Activated CD4-positive, alpha-beta T cell treated with anti-CD3 and anti-CD28 coated beads, Interleukin-2, amount 10 ng/mL, durations not matched to agents 24 days and 14 days (primary cell): ENCODE results near the gene PNPLA4. TPM values are rescaled to one million over a fixed set of nuclear protein-coding genes. Genes with fewer than 3 reads are reported as not detected.

Experiments used
- DNase-seq: peaks from one replicate; pipeline ENCODE4 v3.0.0; 2022
- H3K27ac Mint-ChIP-seq: one replicate; pipeline ENCODE4 v1.8.0; 2022; ENCODE audit warnings: mild to moderate bottlenecking, mixed read lengths
- H3K27me3 Mint-ChIP-seq: one replicate; pipeline ENCODE4 v1.8.0; 2022; ENCODE audit warnings: mixed read lengths
- H3K36me3 Mint-ChIP-seq: one replicate; pipeline ENCODE4 v1.8.0; 2022; ENCODE audit warnings: low read depth, mild to moderate bottlenecking, mixed read lengths
- H3K4me1 Mint-ChIP-seq: one replicate; pipeline ENCODE4 v1.8.0; 2021; ENCODE audit warnings: mixed read lengths
- H3K4me3 Mint-ChIP-seq: one replicate; pipeline ENCODE4 v1.8.0; 2022; ENCODE audit warnings: mild to moderate bottlenecking, moderate library complexity, mixed read lengths
- H3K9me3 Mint-ChIP-seq: one replicate; pipeline ENCODE4 v1.8.0; 2021; ENCODE audit warnings: mixed read lengths
- intact Hi-C: fragments of 100-400 bp; cut with micrococcal nuclease; formaldehyde crosslinking; loops from one replicate; pipeline ENCODE4 v1.15.1; 2023
- total RNA-seq: library from RNA; stranded (reverse); gene quantifications from 2 replicates; pipeline ENCODE4 v1.2.3, GENCODE V29; 2022

Gene PNPLA4, protein sequence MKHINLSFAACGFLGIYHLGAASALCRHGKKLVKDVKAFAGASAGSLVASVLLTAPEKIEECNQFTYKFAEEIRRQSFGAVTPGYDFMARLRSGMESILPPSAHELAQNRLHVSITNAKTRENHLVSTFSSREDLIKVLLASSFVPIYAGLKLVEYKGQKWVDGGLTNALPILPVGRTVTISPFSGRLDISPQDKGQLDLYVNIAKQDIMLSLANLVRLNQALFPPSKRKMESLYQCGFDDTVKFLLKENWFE
- total RNA-seq: 6.5 and 7.6 TPM in 2 replicates

DNA sequence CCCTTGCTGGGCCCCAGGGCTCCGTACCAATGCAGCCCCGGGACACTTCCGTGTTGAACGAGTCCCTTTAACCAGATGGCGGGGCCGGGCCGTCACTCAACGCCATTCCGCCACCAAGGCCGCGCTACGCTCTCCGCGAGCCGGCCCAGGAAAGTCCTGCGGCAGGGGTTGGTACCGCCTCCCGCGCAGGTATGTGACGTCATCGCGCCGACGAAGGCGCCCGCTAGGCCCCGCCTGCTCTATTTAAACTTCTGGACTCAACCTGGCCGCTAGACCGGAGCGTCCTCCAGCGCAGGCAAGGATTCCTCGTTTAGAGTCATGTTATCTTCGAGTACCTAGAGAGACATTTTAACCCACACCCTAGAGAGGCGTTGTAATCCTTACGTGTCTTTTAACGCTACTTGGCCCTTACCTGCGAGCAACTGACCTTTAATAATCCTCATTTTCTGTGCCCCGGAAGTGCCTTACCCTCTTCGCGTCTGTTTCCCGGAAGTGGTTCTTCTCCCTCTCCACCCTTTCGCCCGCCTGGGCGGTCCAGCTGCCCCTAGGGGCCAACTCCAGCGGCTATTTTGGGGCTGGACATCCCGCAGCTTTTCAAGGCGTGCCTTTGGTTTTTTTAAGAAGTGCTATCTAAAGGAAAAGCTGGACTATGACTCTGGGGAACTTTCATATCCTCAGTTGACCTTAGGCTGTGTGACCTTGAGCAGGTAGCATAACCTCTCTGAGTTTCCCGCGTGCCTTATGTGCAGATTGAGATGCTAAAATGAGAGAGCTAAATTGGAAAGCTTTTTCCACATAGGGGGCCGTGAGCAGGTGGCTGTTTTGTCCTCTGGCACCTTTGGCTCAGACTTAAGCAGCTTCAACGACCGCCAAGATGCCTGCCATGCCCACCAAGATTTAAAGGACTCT lies at the start of gene PNPLA4:
PNPLA4 (minus strand) TSS at position 155 of the 909 bp plus-strand sequence. CDS start 1,294 bp downstream, outside the sequence.
- Mint-ChIP-seq H3K4me1 (peaks cover 5% of the 10 kb centered on the region), H3K9me3 (no peaks in the 10 kb centered on the region), H3K27ac (peak within 1 kb of the TSS; percentile 91), H3K4me3 (peak within 1 kb of the TSS; percentile 89), H3K27me3 (no peaks in the 10 kb centered on the region), H3K36me3 (peaks cover 4% of the 10 kb centered on the region)
- DNase-seq: peak; percentile 93
- intact Hi-C loops: loop anchor here (5.0 to 10.0 kb wide), 2 partner anchors 780 to 1903 kb away; partner anchors contain the start of genes PUDP and STS

DNA sequence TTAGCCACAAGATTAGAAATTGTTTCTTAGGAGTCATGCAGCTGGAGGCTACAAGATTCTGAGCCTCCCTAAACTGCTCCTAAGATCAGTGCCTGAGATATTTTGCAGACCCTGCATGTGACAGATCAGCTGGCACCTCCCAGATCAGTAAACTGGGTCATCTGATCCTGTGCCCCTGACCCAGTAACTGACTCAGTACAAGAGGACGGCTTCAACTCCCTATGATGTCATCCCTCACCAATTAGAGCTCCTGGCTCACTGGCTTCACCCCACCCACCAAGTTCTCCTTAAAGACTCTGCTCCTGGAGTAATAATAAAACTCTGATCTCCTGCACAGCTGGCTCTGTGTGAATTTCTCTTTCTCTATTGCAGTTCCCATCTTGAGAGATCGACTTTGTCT lies 45.4 kb upstream of the PNPLA4 start:
- Mint-ChIP-seq H3K4me3 (no peak overlapping the region), H3K27ac (no peak overlapping the region), H3K4me1 (no peaks in the 10 kb centered on the region), H3K36me3 (no peaks in the 10 kb centered on the region), H3K27me3 (no peaks in the 10 kb centered on the region), H3K9me3 (no peaks in the 10 kb centered on the region)
- no peak for DNase-seq
- intact Hi-C loops: no loop called here

DNA sequence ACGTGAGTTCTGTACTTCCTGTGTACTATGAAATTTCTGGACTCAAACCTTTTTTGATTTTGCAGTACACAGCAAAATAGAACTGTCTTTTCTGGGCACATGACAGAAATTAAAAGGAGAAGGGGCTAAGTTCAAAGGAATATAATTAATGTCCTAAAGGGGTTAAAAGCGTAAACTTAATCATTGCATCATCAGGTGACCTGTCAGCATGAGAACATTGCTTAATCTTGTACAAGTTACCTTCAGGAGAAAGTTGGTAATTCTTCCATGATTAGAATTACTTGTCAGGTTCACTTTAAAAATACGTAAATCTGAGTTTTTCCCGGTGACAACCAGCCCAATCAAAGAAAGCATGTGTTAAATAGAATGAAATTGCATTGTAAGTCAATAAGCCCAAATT lies 43.2 kb upstream of the PNPLA4 start:
- Mint-ChIP-seq H3K4me1 (no peaks in the 10 kb centered on the region), H3K4me3 (no peak overlapping the region), H3K27me3 (no peaks in the 10 kb centered on the region), H3K9me3 (no peaks in the 10 kb centered on the region), H3K36me3 (no peaks in the 10 kb centered on the region), H3K27ac (no peak overlapping the region)
- intact Hi-C loops: no loop called here
- DNase-seq: no peak

DNA sequence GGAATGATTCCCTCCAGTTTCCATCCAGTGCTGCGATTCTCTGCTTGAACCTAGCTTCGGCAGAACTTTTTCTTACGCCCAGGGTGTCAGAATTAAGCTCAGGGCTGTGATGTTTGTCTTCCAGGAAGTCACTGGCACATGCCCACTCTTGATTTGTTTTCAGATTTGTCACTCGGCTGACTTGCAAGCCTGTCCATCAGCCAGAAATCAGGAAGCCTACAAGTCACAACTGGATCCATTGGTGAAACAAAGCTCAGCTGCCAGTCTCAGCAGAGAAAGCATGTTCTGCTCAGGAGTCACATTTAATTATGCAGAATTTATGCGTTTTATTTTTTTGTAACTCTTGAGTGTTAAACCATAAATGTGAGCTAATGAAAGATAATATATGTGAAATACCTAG lies 38.2 kb upstream of the PNPLA4 start:
- DNase-seq: no peak
- Mint-ChIP-seq H3K9me3 (no peaks in the 10 kb centered on the region), H3K4me1 (no peaks in the 10 kb centered on the region), H3K27me3 (no peaks in the 10 kb centered on the region), H3K36me3 (no peaks in the 10 kb centered on the region), H3K27ac (no peak overlapping the region), H3K4me3 (no peak overlapping the region)
- intact Hi-C loops: no loop called here

DNA sequence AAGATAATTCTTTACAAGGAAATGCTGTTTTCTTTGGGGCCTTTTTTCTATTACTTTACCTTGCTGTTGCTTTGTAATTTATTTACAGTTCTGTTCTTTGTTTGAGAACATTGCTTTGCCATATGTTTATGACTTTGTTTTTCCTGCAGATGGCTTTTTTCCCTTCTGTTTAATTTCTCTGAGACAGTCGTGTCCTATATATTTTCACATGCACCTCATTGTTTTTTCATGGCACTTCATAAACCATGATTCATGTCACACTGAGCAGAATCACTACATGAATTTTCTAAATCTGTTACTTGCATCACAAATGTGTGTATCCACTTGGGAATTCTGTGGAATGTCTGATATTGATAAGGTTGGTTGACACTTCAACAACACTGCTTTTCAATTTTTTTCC lies 33.0 kb upstream of the PNPLA4 start:
- H3K4me1 Mint-ChIP-seq: no peaks in the 10 kb centered on the region
- H3K9me3 Mint-ChIP-seq: no peaks in the 10 kb centered on the region
- H3K27me3 Mint-ChIP-seq: no peaks in the 10 kb centered on the region
- DNase-seq: no peak
- no peaks in the 10 kb centered on the region for H3K36me3 Mint-ChIP-seq
- H3K4me3 Mint-ChIP-seq: no peak overlapping the region
- H3K27ac Mint-ChIP-seq: no peak overlapping the region
- intact Hi-C loops: no loop called here

DNA sequence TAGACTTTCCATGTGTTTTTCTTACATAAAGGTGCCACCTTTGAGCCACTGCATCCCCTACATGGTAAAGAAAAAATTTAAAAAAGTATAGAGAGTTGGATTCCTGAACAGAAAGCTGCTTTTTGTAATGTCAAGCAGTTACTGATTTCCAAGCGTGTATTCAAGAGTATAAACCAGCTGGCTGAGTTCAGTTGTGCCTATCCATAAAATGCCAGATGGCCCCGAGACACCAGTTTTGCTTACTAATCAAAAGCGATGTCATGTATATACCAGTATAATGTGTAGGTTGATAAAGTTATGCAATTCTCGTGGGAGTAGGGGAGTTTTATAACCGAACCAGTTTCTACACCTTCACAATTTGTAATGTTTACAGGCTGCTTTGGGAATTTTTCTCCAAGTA lies 26.2 kb upstream of the PNPLA4 start:
- Mint-ChIP-seq H3K27ac (no peak overlapping the region), H3K4me3 (no peak overlapping the region), H3K36me3 (no peaks in the 10 kb centered on the region), H3K9me3 (no peaks in the 10 kb centered on the region), H3K4me1 (no peaks in the 10 kb centered on the region), H3K27me3 (no peaks in the 10 kb centered on the region)
- intact Hi-C loops: no loop called here
- DNase-seq: no peak

DNA sequence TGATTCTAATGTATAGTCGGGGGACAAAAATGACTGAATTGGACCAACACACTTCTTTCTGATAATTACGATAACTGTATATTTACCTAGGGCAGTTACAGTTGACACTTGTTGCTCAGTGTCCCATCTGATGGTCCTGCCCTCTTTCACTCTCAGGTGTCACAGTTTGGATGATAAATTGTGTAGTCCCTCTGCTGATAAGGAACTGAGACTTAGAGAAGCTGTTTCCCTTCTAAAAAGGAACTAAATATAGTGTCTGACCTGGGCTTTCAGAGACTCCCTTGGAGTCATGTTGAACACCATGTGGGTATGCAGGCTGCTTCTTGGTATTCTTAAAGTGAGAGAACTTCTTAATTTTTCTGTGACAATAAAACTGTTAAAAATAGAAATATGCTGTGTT lies 23.7 kb upstream of the PNPLA4 start:
- DNase-seq: no peak
- Mint-ChIP-seq H3K27me3 (no peaks in the 10 kb centered on the region), H3K4me3 (no peak overlapping the region), H3K27ac (no peak overlapping the region), H3K36me3 (no peaks in the 10 kb centered on the region), H3K4me1 (no peaks in the 10 kb centered on the region), H3K9me3 (no peaks in the 10 kb centered on the region)
- intact Hi-C loops: no loop called here

DNA sequence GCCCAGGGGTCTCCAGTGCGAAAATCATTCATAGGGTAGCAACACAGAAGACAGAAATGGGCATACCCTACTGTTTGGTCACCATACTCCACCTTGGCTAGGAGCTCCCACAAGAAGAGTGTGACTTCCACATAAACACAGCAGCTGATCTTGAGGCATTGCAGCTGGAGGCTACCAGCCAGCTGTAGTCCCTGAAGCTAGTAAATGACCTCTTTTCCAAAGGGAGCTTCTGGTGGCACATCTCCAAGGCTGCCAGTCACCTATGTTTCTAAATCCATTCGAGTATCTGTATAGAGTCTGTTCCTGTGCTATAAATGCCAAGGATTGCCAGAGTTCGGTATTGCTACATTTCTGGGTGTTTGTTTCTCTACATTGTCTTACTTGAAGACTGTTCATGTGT lies 21.3 kb upstream of the PNPLA4 start:
- no peaks in the 10 kb centered on the region for H3K4me1 Mint-ChIP-seq
- no peaks in the 10 kb centered on the region for H3K27me3 Mint-ChIP-seq
- DNase-seq: no peak
- intact Hi-C loops: no loop called here
- no peak overlapping the region for H3K4me3 Mint-ChIP-seq
- H3K36me3 Mint-ChIP-seq: no peaks in the 10 kb centered on the region
- no peaks in the 10 kb centered on the region for H3K9me3 Mint-ChIP-seq
- H3K27ac Mint-ChIP-seq: no peak overlapping the region

DNA sequence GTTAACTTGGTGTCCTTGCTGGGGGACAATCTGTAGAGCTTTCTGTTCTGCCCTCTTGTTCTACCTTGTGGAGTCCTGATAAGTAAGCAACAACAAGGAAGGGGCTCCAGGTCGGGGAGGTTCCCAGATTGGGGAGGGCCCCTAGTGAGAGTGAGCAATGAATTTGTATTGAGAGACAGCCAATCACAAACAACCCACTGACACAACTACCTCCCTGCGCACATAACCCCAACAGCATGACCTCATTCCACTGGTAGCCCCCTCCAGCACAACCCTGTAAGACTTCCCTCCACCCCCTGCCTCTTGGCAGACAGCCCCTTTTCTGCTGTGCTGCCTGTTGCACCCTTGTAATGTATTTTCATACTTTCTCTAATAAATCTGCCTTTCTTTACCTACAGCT lies 19.7 kb upstream of the PNPLA4 start:
- H3K9me3 Mint-ChIP-seq: no peaks in the 10 kb centered on the region
- H3K27me3 Mint-ChIP-seq: no peaks in the 10 kb centered on the region
- no peak for DNase-seq
- intact Hi-C loops: no loop called here
- H3K4me1 Mint-ChIP-seq: no peaks in the 10 kb centered on the region
- H3K4me3 Mint-ChIP-seq: no peak overlapping the region
- H3K27ac Mint-ChIP-seq: no peak overlapping the region
- no peaks in the 10 kb centered on the region for H3K36me3 Mint-ChIP-seq

DNA sequence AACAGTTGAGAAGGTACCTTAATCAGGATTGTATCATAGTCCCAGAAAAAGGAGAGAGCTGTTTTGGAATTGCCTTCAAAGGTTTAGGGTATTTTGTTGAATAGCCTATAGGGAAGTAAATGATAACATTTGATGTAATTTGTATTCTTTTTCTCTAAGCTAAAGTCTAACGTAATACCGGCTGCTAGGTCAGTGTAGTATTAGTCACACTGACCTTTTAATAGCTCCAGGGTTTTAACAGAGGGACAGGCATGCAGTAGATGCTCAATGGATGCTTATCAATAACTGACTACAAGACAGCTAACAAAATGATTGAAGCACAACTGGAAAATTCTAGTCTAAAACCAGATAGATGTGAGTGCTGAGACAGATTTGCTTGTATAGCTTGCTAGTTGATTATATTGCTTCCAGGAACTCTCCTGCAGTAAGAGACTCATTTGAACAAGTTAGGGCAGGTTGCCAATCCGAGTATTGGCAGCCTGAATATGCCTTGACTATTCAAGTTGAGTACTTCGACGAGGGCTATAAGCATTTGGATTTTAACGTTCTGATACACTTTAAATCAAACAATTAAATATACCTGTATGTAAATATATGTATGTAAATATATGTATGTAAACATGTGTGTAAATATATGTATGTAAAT lies 16.5 kb upstream of the PNPLA4 start:
- Mint-ChIP-seq H3K27ac (no peak overlapping the region), H3K4me1 (no peaks in the 10 kb centered on the region), H3K27me3 (no peaks in the 10 kb centered on the region), H3K36me3 (no peaks in the 10 kb centered on the region), H3K9me3 (no peaks in the 10 kb centered on the region), H3K4me3 (no peak overlapping the region)
- DNase-seq: no peak
- intact Hi-C loops: no loop called here

DNA sequence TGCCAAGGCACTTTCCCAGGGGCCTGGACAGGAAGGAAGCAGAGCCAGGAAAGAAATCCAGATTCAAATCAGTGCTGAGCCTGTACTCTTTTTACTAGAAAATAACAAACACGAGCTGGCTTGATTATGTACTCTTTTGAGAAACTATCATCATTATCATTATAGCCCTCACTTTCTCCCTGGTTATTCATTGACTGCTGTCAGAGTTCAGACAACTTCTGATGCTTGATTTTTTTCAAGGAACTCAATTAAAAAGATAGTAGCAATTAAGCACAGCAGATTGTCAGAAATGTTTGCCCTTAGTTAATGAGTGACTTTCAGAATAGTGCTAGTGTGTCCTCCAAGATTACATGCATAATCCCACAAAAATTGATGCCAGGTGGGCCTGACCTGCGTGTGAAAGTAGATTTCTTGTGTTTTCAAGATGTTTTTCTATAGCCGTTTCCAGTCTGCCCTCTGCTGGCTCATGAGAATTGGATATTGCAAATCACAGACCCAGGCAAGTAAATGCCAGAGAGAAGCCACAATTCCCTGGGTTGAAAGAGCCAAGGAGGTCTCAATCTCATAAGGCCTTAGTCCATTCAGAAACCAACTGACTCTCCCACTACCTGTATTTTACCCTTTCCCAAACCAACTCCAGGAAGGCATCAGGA lies 14.3 kb upstream of the PNPLA4 start:
- H3K4me3 Mint-ChIP-seq: no peak overlapping the region
- H3K27ac Mint-ChIP-seq: no peak overlapping the region
- DNase-seq: no peak
- no peaks in the 10 kb centered on the region for H3K4me1 Mint-ChIP-seq
- intact Hi-C loops: no loop called here
- H3K36me3 Mint-ChIP-seq: no peaks in the 10 kb centered on the region
- H3K27me3 Mint-ChIP-seq: no peaks in the 10 kb centered on the region
- H3K9me3 Mint-ChIP-seq: no peaks in the 10 kb centered on the region

DNA sequence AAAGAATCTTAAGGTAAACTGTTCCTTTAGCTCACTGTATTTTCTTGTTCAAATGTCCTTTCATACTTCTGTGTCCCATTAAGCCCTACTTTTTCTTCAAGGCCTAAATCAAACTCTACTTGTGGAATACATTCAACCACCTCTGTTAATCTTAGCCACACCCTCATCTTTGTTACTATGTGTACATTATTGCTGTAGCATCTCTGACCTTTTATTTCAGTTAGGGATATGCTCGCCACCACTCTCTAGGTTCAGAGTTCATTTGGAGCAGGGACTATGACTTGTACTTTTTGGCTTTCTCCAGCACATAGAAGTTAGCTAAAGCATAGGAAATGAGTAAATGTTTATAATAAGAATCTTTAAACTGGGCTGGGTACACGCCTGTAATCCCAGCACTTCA lies 6.8 kb upstream of the PNPLA4 start:
- intact Hi-C loops: no loop called here
- Mint-ChIP-seq H3K9me3 (no peaks in the 10 kb centered on the region), H3K4me1 (peaks cover 2% of the 10 kb centered on the region)

DNA sequence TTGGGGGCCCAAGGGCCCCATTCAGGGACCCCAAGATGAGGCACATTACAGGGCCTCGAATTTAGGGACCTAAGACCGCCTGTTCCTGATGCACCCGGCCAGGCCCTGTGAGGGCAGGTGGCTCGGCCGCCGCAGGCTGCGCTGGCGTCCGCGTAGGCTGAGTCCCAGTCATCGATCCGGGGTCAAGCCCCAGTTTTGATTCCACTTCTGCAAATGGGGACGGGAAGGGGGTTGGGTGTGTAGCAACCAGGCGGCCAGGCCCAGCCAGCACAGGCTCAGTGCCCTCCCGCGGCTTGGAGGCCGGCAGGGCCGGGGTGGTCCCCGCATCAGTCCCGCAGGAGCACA lies 327 bp downstream of the PNPLA4 start:
- DNase-seq: no peak
- intact Hi-C loops: loop anchor here (5.0 to 10.0 kb wide), 2 partner anchors 780 to 1902 kb away; partner anchors contain the start of genes PUDP and STS
- Mint-ChIP-seq H3K27me3 (no peaks in the 10 kb centered on the region), H3K27ac (peak overlapping the region; percentile 91), H3K4me3 (peak overlapping the region; percentile 89), H3K9me3 (no peaks in the 10 kb centered on the region), H3K4me1 (peaks cover 5% of the 10 kb centered on the region), H3K36me3 (peaks cover 4% of the 10 kb centered on the region)

More for the DNA sequence above, 6.8 kb upstream of the PNPLA4 start:
- Mint-ChIP-seq H3K36me3 (no peaks in the 10 kb centered on the region), H3K27ac (no peak overlapping the region), H3K4me3 (no peak overlapping the region), H3K27me3 (no peaks in the 10 kb centered on the region)
- DNase-seq: no peak
